Suprapubic skin (tissue), 4 donors: Measurements from ENCODE around the gene KRT27.

Experiments used
- POLR2A ChIP-seq, 2 donors: fragments of 450-650 bp; IDR thresholded peaks; one replicate each; pipeline ENCODE4 v1.6.1; 2017; ENCODE audit warnings: antibody characterized with exemption in 2 of 2, mild to moderate bottlenecking in 2 of 2, moderate library complexity in 2 of 2
- POLR2AphosphoS5 ChIP-seq, 3 donors: sonication (generic); formaldehyde crosslinking; IDR thresholded peaks; one replicate each; pipeline ENCODE4 v1.6.1; 2017; ENCODE audit warnings: antibody characterized with exemption in 3 of 3

DNA sequence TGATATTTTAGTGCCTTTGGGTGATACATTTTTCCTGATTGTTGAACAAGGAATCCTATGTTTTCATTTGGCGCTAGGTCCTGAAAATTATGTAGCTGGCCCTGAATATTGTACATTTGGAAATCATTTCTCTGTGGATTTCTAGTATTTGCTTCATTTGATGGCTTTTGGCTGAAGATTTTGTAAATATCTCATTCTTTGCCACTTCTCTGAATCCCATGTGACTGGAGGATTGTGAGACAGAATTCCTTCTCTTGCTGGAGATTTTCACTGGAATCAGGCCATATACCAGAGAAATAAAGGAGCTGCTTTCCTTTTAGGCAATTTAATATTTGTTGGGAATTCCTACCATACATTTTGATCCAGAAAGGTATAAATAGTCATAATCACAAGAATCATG lies 8.8 kb upstream of the KRT27 start:
- no peak for TF ChIP-seq POLR2A (IDR thresholded peaks at IDR 0.05)
- TF ChIP-seq POLR2AphosphoS5 (IDR thresholded peaks at IDR 0.05) = no peak
